NCI-H748 (cell line): ENCODE results near the gene MCF2L.

Source experiments
- DNase-seq: peaks from one replicate; lab custom pipeline; 2025; ENCODE audit not compliant: unreplicated experiment; lab: John Stamatoyannopoulos, UW

The MCF2L gene

GRCh38 chr13:113014752-113015745 is 46.0 kb downstream of the MCF2L start:
- DNase-seq, result no peak

GRCh38 chr13:113015826-113016525 is 47.0 kb downstream of the MCF2L start:
- DNase-seq, result no peak

- DNase-seq, result no peak
Measured at GRCh38 chr13:113016526-113017295, 47.7 kb downstream of the MCF2L start.

GRCh38 chr13:113017506-113018215 is 48.6 kb downstream of the MCF2L start:
- no peak for DNase-seq

GRCh38 chr13:113018676-113019465 is 49.9 kb downstream of the MCF2L start:
- no peak for DNase-seq

GRCh38 chr13:113020323-113021080 is 51.5 kb downstream of the MCF2L start:
- no peak for DNase-seq

GRCh38 chr13:113021391-113021790 is 52.4 kb downstream of the MCF2L start:
- no peak for DNase-seq

GRCh38 chr13:113021811-113022210 is 52.8 kb downstream of the MCF2L start:
- DNase-seq, result no peak

- DNase-seq, result no peak
Measured at GRCh38 chr13:113022391-113022744, 53.4 kb downstream of the MCF2L start.

- peak; percentile 81 for DNase-seq
Measured at GRCh38 chr13:113022745-113023574, 53.9 kb downstream of the MCF2L start.

GRCh38 chr13:113023694-113024430 is 54.8 kb downstream of the MCF2L start:
- DNase-seq, result no peak

GRCh38 chr13:113024466-113024865 is 55.5 kb downstream of the MCF2L start:
- no peak for DNase-seq

GRCh38 chr13:113026391-113026910 is 57.4 kb downstream of the MCF2L start:
- no peak for DNase-seq

- DNase-seq, result no peak
Measured at GRCh38 chr13:113027095-113027494, 58.1 kb downstream of the MCF2L start.

- no peak for DNase-seq
Measured at GRCh38 chr13:113027566-113027965, 58.6 kb downstream of the MCF2L start.

- DNase-seq, result no peak
Measured at GRCh38 chr13:113028336-113029060, 59.5 kb downstream of the MCF2L start.

GRCh38 chr13:113029061-113029445 is 60.0 kb downstream of the MCF2L start:
- DNase-seq, result no peak
